GM12801 (cell line): ENCODE data around the gene MYCBP.

Source experiments
- CTCF ChIP-seq: IDR thresholded peaks from one replicate; pipeline ENCODE4 v1.5.1; 2011; ENCODE audit warnings: control low read depth; ENCODE audit not compliant: insufficient read length; ENCODE audit errors: extremely low read depth

The MYCBP gene

GRCh38 chr1:38817267-38818174 is 55.6 kb downstream of the MYCBP start:
- TF ChIP-seq CTCF: no peak

- no peak for TF ChIP-seq CTCF
Measured at GRCh38 chr1:38815903-38816627, 57.1 kb downstream of the MYCBP start.

- no peak for TF ChIP-seq CTCF
Measured at GRCh38 chr1:38814984-38815464, 58.1 kb downstream of the MYCBP start.

GRCh38 chr1:38814444-38814983 is 58.6 kb downstream of the MYCBP start:
- no peak for TF ChIP-seq CTCF

GRCh38 chr1:38812981-38813380 is 60.2 kb downstream of the MYCBP start:
- no peak for TF ChIP-seq CTCF
